ENCODE data around the gene CABP7. TPM values are rescaled to one million over a fixed set of nuclear protein-coding genes. Genes with fewer than 3 reads are reported as not detected.

The CABP7 gene
- total and polyA plus RNA-seq, 2 donors (not counting 1 experiment from before 2014, with no cell fraction given): 0.03 TPM; not detected in 1

GRCh38 chr22:29697853-29698598 is 21.8 kb upstream of the CABP7 start:
- Histone ChIP-seq H3K4me1 (ENCODE audit: control insufficient read depth in 2 of 2, insufficient read depth in 2 of 2, low read length in 2 of 2) (peaks cover 14 to 20% of the 10 kb centered on the region in 2 donors), H2AFZ (ENCODE audit: insufficient read depth, low read depth, low read length, poor library complexity, severe bottlenecking) (no peak overlapping the region), H3K27me3 (replicated peaks in 1 of 4; ENCODE audit: control extremely low read depth in 1 of 4, control insufficient read depth in 3 of 4, insufficient read depth in 4 of 4, low read length in 3 of 4) (peaks cover 0 to 11% (median 0%) of the 10 kb centered on the region in 4 experiments), H4K20me1 (ENCODE audit: control insufficient read depth, insufficient read depth, low read length, poor library complexity, severe bottlenecking) (no peaks in the 10 kb centered on the region), H3K4me3 (ENCODE audit: control extremely low read depth in 1 of 5, extremely low read depth in 1 of 5, insufficient read depth in 1 of 5, low read depth in 2 of 5, low read length in 4 of 5) (no peak overlapping the region), H3K27ac (ENCODE audit: low read length in 2 of 2) (no peak overlapping the region), H3K9ac (ENCODE audit: low read length) (no peak overlapping the region), H3K9me3 (ENCODE audit: control extremely low read depth in 1 of 3, control insufficient read depth in 2 of 3, insufficient read depth in 1 of 3, low read length in 2 of 3) (no peaks in the 10 kb centered on the region), H3K4me2 (replicated peaks; ENCODE audit: low read depth, low read length, poor library complexity, severe bottlenecking) (no peak overlapping the region), H3K79me2 (ENCODE audit: control insufficient read depth, insufficient read depth, low read length) (no peaks in the 10 kb centered on the region), H3K36me3 (replicated peaks in 1 of 2; ENCODE audit: control extremely low read depth in 1 of 2, control insufficient read depth in 1 of 2, extremely low read depth in 1 of 2, insufficient read depth in 2 of 2, low read length in 1 of 2) (peaks cover 0 to 27% of the 10 kb centered on the region in 2 experiments)
- H3K27ac Mint-ChIP-seq: no peak overlapping the region
- H3K4me3 Mint-ChIP-seq: no peak overlapping the region
- intact Hi-C loops (cut with micrococcal nuclease): no loop called here
- WGBS (ENCODE audit: insufficient coverage): 96% methylated on average over 12 of the region's 16 CpGs
- CTCF ChIA-PET: no interaction called here
- H3K27me3 Mint-ChIP-seq: peaks cover 3% of the 10 kb centered on the region
- ATAC-seq (ENCODE audit: low read depth) (no peak), DNase-seq (no peak)
- no peaks in the 10 kb centered on the region for H3K9me3 Mint-ChIP-seq (ENCODE audit: insufficient read depth)
- H3K4me1 Mint-ChIP-seq: peaks cover 17% of the 10 kb centered on the region
- TF ChIP-seq EZH2 (IDR thresholded peaks at IDR 0.05; ENCODE audit: borderline replicate concordance, insufficient read depth, low read depth, low read length, poor library complexity, severe bottlenecking) (no peak), CTCF (IDR thresholded peaks at IDR 0.05) (no peak)
- POLR2A ChIA-PET: interaction anchor here (0.7 kb wide), 1 partner anchor 508 kb away, joined by 7 read pairs; no protein-coding TSS in a partner anchor

GRCh38 chr22:29700206-29700899 is 19.4 kb upstream of the CABP7 start:
- ChIA-PET CTCF (no interaction called here), POLR2A (no interaction called here)
- no peak for ATAC-seq (ENCODE audit: low read depth)
- Histone ChIP-seq H3K27me3 (replicated peaks in 1 of 4; ENCODE audit: control extremely low read depth in 1 of 4, control insufficient read depth in 3 of 4, insufficient read depth in 4 of 4, low read length in 3 of 4) (peaks cover 0 to 19% (median 4%) of the 10 kb centered on the region in 4 experiments), H2AFZ (ENCODE audit: insufficient read depth, low read depth, low read length, poor library complexity, severe bottlenecking) (no peak overlapping the region), H3K36me3 (replicated peaks in 1 of 2; ENCODE audit: control extremely low read depth in 1 of 2, control insufficient read depth in 1 of 2, extremely low read depth in 1 of 2, insufficient read depth in 2 of 2, low read length in 1 of 2) (peaks cover 0 to 15% of the 10 kb centered on the region in 2 experiments), H3K4me2 (replicated peaks; ENCODE audit: low read depth, low read length, poor library complexity, severe bottlenecking) (no peak overlapping the region), H3K9me3 (ENCODE audit: control extremely low read depth in 1 of 3, control insufficient read depth in 2 of 3, insufficient read depth in 1 of 3, low read length in 2 of 3) (peaks cover 0 to 2% (median 0%) of the 10 kb centered on the region in 3 donors), H4K20me1 (ENCODE audit: control insufficient read depth, insufficient read depth, low read length, poor library complexity, severe bottlenecking) (no peaks in the 10 kb centered on the region), H3K4me3 (ENCODE audit: control extremely low read depth in 1 of 5, extremely low read depth in 1 of 5, insufficient read depth in 1 of 5, low read depth in 2 of 5, low read length in 4 of 5) (no peak overlapping the region), H3K79me2 (ENCODE audit: control insufficient read depth, insufficient read depth, low read length) (no peaks in the 10 kb centered on the region), H3K4me1 (ENCODE audit: control insufficient read depth in 2 of 2, insufficient read depth in 2 of 2, low read length in 2 of 2) (peaks cover 19 to 28% of the 10 kb centered on the region in 2 donors), H3K9ac (ENCODE audit: low read length) (no peak overlapping the region), H3K27ac (ENCODE audit: low read length in 2 of 2) (no peak overlapping the region)
- WGBS (ENCODE audit: insufficient coverage): 84% methylated on average over 14 of the region's 19 CpGs
- H3K4me1 Mint-ChIP-seq: peaks cover 20% of the 10 kb centered on the region
- TF ChIP-seq CTCF (IDR thresholded peaks at IDR 0.05): no peak
- no peak for TF ChIP-seq EZH2 (IDR thresholded peaks at IDR 0.05; ENCODE audit: borderline replicate concordance, insufficient read depth, low read depth, low read length, poor library complexity, severe bottlenecking)
- H3K27me3 Mint-ChIP-seq: peaks cover 6% of the 10 kb centered on the region
- H3K9me3 Mint-ChIP-seq (ENCODE audit: insufficient read depth): no peaks in the 10 kb centered on the region
- no peak overlapping the region for H3K27ac Mint-ChIP-seq
- no peak overlapping the region for H3K4me3 Mint-ChIP-seq
- no peak for DNase-seq
- intact Hi-C loops (cut with micrococcal nuclease): no loop called here
